GM12864 (cell line): ENCODE results near the gene LRRC18.

ENCODE experiments used
- DNase-seq: peaks from one replicate; pipeline ENCODE4 v3.0.0-alpha.2; 2011; ENCODE audit warnings: low read depth
- H3K4me3 ChIP-seq: 2 replicates; pipeline ENCODE4 v1.5.1; 2011; ENCODE audit warnings: mild to moderate bottlenecking, low read depth, low read length, control low read depth
- TF ChIP-seq, protein P1 (sequence below): IDR thresholded peaks from 2 replicates; pipeline ENCODE4 v1.5.1; 2011; ENCODE audit warnings: low read depth, mild to moderate bottlenecking, moderate library complexity, low read length, control low read depth, inconsistent platforms; ENCODE audit errors: missing control alignments

LRRC18 gene

GRCh38 chr10:48934672-48935501 lies 4.8 kb downstream of the LRRC18 start:
- H3K4me3 ChIP-seq = no peak overlapping the region
- no peak for DNase-seq

GRCh38 chr10:48932831-48933664 lies 6.6 kb downstream of the LRRC18 start:
- no peak overlapping the region for H3K4me3 ChIP-seq
- TF ChIP-seq, protein P1, sequence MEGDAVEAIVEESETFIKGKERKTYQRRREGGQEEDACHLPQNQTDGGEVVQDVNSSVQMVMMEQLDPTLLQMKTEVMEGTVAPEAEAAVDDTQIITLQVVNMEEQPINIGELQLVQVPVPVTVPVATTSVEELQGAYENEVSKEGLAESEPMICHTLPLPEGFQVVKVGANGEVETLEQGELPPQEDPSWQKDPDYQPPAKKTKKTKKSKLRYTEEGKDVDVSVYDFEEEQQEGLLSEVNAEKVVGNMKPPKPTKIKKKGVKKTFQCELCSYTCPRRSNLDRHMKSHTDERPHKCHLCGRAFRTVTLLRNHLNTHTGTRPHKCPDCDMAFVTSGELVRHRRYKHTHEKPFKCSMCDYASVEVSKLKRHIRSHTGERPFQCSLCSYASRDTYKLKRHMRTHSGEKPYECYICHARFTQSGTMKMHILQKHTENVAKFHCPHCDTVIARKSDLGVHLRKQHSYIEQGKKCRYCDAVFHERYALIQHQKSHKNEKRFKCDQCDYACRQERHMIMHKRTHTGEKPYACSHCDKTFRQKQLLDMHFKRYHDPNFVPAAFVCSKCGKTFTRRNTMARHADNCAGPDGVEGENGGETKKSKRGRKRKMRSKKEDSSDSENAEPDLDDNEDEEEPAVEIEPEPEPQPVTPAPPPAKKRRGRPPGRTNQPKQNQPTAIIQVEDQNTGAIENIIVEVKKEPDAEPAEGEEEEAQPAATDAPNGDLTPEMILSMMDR = no peak
- DNase-seq = no peak

More at GRCh38 chr10:48934672-48935501, 4.8 kb downstream of the LRRC18 start:
- TF ChIP-seq, protein P1 = no peak

- no peak overlapping the region for H3K4me3 ChIP-seq
- DNase-seq = no peak
- TF ChIP-seq, protein P1 = no peak
These were observed 8.5 kb downstream of the LRRC18 start for GRCh38 chr10:48931188-48931587.

DNA sequence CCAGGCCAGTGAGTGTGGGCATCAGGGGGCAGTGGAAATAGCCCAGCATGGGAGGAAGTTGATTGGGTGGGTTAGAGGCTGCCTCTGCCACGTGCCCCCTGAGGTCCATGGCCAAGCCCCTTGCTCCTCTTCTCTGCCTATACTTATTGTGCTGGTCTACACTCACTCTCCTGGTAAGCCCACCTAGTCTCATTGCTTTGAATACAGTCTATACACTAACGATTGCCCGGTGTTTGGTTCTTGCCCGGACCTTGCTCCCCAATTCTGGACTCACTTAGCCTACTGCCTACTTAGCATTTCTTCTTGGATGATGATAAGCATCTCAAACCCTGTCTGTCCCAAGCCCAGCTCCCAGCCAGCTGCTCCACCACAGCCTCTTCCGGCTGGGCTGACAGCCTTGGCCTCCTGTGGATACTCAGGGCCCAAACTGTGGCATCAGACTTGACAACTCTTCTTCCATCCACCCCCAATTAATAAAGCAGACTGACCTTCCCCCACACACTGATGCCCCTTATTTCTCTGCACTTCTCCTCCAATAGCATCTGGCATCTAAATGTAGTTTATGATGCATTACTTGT lies 10.1 kb downstream of the LRRC18 start:
- H3K4me3 ChIP-seq = no peak overlapping the region
- TF ChIP-seq, protein P1 = no peak
- DNase-seq = no peak

DNA sequence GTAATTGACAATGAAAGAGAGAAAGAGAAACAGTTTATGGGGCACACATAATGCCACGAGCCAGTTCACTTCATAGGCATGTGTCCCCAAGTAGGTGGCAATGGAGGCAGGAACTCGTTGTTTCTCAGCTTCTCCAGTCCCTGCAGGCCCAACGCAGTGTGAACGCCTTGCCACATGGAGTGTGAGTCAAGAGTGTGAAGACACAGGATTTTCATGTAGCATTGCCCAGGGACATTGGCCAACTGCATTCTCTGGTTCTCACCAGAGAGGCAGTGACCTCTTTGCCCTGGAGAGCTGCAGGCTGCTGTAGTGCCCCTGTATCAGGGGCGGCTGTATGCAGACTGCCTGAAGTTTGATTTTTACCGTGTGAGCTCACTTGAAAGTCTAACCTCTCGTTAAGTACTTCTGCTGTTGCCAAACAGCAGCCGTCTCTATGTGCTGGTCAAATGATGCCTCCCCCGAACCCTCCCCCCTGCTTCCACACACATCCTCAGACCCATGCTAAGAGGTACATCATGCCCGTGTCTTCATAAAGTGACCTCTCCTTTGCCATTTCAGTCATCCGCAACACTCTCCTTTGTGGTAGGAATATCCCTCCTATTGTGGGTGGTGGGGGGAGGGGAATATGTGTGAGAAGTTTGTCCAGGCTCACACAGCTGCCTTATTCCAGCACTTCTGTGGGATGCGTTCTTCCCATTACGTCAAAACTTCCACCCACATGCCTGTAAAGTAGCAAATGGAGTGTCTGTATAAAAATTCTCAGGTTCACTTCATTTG lies 12.7 kb downstream of the LRRC18 start:
- TF ChIP-seq, protein P1 = no peak
- DNase-seq = no peak
- H3K4me3 ChIP-seq = no peak overlapping the region

DNA sequence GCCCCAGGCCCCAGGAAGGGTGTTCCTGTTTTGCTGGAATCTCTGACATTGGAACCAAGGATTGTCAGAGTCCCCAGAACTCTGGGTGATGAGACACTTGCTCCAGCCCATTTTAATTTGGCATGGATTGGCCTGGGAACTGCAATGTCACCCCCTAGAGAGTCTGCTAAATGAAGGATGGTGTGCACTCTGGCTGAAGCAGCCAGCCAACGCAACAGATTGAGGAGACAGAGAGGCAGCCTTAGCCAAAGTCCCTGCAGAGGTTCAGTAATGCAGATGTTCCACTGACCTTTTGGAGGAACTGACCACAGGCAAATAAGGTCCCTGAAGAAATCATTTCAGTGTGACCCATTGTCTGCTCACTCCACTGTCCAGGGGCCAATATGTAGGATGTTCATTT lies 13.4 kb downstream of the LRRC18 start:
- no peak for DNase-seq
- TF ChIP-seq, protein P1 = no peak
- no peak overlapping the region for H3K4me3 ChIP-seq
